GM21825 (cell line): ENCODE results near the gene COL5A2.

ENCODE experiments used
- ATAC-seq: cut with Tn5 transposase; IDR thresholded peaks from one replicate; pipeline ENCODE4 v1.9.1; 2021; ENCODE audit warnings: mild to moderate bottlenecking, moderate library complexity; ENCODE audit not compliant: unreplicated experiment

Gene COL5A2

DNA sequence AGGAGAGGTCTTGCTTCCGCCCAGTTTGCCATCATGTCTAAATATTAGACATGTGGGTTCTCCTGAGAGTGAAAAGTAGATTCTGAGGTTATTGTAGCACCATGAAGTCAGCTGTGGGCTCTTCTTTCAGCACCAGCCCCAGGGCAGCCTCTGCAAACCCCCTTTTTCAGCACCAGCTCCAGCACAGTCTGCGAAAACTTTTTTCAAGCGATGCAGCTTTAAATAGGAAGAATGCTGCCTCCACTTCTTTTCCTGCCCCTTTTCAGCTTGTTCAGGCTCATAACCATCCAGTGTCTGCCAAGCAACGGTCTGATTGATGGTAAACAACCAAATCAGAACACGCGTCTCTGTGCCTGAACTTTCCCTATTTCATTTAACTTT, at the start of gene COL5A2:
TSS of gene COL5A2 (minus strand) at position 192 of the 381 bp plus-strand sequence. CDS start at position 35, 157 bp downstream.
- ATAC-seq: no peak

DNA sequence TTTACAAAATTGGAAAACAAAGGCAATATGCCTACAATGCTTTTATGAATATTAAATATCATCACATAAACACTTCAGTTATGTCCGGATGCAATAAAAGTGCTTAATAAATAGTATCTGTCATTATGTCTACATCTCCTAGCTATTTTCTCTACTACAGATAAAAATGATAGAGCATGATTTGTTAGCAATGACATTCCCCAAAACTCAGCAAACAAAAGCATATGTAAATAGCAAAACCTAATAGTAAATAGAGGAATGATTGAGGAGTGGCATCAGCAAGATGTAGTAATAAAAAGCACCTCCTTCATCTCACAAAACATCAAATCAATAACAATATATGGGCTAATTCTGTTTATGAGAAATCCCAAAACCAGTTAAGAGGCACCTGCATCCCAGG, 46.5 kb upstream of the COL5A2 start:
- ATAC-seq: no peak

DNA sequence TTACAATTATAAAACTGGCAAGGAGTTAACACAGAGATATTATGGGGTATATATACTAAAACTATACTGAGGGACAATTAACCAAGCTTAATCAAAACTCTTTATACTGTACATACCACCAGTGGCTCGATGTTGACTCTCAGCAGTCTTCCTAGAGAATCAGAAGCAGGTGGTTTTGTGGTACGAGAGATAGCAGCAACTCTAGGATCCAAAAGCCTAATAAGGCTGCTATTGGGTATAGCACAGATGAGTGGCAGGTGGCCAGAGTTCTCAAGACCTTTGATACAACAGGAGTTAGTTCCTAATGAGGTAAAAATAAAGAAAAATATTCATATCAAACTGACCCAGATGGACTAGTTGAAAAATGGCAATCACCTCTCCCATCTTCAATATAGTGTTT, 45.5 kb upstream of the COL5A2 start:
- no peak for ATAC-seq

DNA sequence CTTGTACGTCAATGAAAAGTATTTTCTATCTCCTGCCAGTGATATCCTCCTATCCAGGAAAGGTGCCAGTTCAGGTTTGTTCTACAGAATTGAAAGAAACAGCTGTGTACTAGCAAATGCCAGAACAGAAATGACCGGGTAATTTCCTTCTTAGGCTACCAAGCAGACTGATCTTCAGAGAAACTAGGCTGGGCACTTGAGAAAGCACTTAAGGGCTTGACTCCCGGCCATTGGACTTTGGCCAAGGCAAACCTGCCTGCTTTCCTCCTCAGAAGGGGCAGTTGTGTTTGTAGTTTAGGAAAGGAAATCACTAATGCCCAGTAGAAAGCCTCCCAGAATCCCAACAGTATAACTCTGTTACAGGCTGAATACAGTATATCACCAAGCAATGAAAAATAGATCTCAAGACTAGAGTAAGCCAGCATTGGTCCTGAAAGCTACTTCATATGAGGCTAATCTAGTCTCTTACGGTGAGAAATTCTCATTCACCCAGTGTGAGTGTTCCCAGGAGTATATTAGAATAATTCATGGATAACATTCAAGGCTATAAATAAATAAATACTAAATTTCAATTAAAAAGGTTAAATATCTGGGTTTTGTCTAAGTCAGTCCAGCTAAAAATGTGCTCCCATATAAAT, 43.0 kb upstream of the COL5A2 start:
- ATAC-seq: no peak

DNA sequence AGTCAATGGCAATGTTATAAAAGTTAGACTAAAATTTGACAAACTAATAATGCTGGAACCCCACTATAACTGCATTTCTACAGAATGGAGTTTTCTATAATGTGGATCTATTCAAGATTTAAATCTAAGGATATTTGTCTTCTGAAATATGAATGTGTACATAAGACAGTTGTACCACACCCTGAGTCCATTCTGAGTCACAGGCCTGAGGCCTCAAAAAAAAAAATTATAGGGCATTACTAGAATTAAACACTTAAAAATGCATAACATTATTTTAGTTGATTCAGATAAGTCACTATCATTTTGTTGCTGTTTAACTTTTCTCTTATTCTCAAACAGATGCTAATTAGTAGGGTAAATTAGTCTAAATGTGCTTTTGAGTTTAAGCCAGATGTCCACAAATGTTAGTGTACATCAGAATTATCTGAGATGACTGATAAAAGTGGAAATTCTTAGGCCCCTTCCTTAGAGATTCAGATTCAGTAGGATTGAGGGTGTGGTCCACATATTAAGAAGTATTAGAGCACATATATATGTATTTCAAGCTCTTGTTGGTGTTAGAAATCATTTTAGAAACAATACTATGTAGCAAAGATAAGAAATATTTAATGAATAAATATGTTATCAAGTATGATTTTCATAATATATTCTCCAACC, 42.4 kb upstream of the COL5A2 start:
- no peak for ATAC-seq

DNA sequence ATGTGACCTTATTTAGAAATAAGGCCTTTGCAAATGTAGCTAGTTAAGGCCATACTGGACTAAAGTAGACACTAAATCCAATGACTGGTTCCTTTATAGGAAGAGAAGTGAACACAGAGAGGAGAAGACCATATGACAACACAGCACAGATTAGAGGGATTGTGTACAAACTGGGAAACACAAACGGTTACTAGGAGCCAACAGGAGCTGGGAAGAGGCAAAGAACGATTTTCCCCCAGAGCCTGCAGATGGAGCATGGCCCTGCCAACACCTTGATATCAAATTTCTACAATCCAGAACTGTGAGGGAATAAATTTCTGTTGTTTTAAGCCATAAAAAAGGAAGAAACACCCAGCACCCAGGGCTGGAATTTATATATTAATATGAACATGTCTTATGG, 38.7 kb upstream of the COL5A2 start:
- ATAC-seq: no peak

DNA sequence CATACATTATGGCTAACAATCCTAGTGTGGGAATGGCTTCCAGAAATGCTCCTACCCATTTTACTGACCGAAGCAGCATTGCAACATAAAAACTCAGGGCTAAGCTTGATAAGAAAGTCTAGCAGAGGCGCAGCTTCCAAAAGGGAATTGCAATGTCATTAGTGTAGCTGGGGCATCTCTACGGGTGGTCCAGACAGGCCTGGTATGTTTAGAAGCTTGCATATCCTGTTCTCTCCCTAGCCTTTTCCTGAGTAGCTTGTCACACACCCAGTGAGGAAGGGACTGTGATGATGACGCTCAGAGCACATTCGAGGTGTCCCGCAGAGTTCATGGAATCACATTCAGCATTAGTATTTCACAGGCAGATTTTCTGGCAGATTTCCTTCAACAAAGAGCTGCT, 38.0 kb upstream of the COL5A2 start:
- no peak for ATAC-seq

DNA sequence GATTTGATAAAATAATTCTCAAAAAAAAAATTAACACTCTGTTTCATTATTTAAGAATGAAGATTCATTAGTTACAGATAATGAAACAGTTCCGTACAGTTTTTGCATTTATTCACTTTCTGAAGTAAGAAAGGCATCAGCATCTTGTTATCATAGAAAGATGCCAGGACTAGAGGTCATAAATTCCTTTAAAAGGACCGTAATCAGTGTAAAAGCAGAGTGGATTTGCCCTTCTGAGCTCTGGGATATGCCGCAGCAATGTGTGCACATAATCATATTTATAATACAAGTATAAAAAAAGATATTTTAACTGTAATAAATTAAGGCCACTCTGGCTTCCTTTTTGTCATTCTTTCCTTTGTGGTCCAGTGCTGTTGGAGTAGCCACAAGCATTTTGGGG, 37.5 kb upstream of the COL5A2 start:
- no peak for ATAC-seq

DNA sequence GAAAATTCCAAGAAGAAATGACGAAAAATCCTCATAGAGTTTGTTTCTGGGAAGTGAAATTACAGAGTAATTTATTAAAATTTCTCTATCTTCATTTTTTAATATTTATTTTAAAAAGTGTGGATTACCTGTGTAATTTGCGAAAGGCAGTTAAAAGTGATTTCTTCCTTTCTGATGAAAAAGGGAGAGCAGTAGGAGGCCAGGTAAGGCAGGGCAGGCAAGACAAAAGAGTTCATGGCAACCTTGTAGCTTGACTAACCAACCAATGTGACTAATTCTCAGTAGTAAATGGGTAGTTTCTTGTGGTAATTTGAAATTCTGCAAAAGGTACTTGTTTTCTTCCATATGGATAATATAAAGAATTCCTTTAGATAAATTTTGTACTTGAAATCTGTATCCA, 34.9 kb upstream of the COL5A2 start:
- ATAC-seq: no peak

DNA sequence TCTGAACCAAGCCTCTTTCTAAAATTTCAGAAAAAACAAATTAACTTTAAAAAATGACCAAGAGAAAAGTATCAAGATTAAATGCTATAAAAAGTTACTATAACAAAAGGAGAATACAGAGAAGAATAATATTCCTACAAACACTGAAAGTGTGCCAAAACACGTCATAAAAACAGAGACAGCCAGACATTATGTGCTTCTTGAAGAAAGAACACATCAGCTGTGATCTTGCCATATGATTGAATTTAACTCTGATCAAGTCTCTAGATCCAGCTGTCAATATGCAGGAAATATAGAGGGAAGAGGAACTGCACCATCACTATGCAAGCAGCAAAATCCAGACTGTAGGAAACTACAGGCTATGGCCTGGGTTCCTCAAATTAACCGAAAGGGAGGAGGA, 33.7 kb upstream of the COL5A2 start:
- no peak for ATAC-seq

DNA sequence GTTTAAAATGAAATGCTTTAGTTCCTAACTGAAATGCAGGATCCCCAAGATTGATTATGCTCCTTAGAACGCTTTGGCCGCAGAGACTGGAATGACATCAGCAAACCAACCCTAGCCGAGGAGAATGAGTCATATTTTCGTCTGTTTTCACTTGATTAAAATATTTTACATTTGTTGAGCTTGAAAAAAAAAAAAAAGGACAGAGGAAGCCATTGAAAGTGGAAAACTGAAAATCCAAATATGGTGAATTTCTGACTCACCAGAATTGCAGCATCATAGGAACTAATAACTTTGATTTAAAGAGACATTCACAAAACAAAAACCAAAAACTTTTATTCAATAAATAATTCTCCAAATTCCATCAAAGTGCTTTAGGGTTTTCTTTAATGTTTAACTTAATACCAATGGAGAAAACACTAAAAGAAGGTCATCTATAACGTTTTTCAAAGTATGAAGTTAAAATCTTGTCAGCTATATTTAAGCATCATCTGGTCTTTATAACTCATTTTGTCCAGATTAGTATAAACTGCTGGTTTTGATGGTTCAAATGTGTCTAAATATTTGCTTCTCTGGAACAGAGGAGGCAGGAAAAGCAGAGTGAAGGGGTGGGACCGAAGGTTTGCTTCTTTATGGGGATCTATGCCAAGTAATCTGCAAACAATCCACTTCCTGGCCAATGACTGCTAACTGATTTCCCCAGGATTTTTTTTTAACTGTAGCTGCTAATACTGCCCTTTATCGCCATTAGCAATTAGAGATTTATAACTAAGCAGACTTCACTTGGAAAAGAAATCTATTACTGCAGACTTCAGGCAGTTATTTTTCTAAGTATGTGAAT, 30.9 kb upstream of the COL5A2 start:
- no peak for ATAC-seq

DNA sequence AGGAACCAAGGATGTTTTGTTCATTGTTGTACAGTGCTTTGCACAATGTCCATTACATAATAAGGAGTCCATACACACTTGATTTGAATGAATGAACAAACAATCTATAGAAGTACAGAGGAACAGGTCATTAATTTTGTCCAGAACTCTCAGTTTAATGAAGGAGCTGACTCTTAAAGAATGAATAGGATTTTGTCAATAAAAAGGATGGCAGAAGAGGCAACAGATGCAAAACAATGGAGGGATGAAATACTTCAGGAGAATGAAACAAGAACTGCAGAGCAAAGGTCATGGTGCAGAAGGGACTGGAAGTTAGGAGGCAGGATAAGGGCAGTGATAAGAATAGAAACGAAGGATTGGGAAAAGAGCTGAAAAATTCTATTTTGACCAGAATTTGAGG, 28.7 kb upstream of the COL5A2 start:
- ATAC-seq: no peak

DNA sequence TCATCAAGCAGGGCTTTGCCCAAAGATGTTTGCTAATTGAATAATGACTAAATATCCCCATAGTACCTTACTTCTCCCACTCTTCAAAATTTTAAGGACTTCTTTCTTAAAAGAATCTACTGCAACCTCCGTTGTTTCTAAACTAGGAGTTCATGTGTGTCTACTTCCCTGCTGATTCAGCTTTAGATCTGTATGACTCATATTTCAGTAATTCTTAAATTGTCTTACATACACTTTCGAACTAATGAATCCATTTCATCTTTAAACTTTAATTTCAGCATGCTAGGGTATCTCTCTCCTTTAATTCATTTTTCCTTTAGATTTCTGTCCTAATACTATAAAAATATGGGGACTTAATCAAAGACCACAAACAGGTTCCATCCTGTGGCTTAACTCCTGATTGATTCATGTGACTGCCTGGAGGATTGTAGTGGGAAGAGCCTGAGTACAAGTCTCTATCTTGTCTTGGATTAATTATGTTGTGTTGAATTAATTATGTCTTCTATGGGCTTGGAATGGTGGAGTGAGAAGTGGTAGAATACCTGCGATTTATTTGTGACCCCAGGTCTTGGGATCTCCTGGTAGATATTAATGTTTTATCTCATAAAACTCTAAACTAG, 24.9 kb upstream of the COL5A2 start:
- no peak for ATAC-seq

DNA sequence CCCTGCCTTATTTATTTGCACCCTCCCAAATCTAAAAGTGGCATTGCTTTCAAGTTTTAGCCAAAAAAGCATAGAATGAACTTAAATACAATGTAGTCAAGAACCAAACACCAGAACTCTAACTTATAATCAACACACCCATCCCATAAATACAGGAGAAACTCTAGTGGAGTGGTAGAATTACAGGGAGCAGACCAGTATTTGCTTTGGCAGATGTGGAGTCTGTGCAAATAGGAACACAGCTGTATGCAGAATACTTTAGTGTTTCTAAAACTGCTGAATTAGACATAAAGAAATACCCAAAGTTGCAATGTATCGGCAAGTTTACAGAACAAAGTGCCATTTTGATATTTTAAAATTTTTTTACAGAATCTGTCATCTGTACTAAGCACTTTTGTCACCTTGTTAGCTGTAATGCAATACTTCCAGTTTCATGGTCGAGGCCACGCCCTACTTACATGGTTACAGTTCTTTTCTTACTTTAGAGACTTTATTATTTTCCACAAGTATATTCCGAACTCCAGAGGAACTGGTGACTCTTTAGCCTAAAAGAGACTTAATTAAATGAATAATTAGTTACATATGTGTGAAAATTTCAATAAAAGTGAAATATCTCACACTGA, 23.7 kb upstream of the COL5A2 start:
- no peak for ATAC-seq

DNA sequence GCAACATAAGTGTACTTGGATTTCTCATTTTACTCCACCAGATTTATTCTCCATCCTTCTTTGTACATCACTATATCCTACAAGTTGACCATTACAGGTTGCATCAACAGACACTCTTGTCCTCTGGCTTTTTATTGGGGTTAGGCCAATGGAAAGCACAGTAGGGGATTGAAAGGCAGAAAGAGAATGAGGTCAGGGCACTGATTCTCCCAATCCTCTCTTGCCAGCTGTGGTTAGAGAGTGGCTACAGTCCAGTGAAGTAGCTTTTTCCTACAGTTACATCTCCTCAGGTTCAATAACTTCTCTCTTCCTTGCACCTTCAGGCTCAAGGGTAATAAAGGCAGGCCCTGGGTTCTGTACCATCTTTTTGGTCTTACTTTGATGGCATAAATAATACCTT, 20.2 kb upstream of the COL5A2 start:
- ATAC-seq: no peak

DNA sequence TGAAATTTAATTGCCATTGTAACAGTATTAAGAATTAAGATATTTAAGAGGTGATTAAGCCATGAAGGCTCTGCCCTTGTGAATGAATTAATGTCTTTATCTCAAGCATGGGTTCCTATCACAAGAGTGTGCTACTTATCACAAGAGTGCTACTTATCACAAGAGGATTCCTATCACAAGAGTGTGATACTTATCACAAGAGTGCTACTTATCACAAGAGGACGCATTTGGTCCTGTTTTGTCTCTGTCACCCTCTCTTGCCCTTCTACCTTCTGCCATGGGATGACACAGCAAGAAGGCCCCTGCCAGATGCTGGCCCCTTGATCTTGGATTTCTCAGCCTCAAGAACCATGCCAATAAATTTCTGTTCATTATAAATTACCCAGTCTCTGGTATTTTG, 13.2 kb upstream of the COL5A2 start:
- no peak for ATAC-seq

DNA sequence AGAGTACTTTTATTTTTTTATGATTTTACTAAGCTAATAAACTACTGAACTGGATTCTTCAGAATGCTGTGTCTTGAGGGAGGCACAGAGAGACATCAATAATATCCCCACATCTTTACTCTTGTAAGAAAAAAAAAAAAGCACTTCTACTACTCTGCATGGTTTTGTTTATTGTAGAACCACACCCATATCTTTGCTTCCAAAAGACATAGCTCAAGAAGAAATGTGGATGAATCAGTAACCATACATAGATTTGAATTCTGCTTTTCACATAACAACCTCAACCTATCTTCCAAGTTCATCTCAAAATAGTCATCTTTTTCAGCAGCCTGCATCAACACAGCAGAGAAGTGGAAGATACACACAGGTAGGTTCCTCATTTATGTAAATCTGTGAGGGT, 12.2 kb upstream of the COL5A2 start:
- ATAC-seq: no peak

DNA sequence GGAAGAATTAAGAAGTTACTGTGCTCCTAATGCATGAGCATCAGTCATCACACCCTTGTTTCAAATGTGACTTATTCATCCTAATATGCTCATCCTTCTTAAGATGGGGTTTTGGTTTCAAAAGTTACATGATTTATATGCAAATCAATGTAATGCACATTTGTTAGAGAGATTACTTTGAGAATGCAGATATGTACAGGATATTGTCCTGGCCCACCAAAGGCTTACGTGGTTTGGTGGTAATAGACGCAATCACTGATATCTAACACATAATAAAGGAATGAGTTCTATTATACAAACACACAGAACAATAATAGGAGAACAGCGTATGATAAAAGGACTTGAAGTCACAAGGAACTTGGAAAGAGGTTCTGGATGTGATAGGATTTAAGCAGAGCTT, 11.1 kb upstream of the COL5A2 start:
- no peak for ATAC-seq

DNA sequence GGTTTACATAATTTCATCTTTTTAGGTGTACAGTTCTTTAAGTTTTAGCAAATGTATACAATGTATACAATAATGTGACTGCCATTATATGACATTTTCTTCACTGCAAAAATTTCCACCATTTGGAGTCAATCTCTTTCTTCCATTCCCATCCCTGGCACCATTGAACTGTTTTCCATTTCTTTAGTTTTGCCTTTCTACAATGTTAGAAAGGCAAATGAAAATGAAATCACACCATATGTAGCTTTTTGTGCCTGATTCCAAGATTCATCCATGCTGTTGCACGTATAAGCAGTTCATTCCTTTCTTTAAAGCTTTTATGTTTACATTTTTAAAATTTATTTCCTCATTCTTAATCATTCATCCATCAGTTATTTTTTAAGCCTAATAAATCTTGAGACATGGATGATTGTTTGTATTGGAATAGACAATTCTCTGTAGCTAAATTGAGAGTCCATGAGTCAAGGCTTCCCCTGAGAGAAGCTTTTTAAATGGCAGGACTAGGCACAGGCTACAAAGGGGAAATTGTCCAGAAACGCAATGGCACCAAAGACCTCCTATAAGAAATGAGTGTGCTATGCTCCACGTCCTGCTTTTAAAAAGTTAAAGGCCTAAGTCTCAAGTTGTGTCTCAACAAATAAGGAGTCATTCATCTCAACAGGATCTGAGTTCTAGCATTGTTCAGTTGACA, 8.7 kb upstream of the COL5A2 start:
- ATAC-seq: no peak

DNA sequence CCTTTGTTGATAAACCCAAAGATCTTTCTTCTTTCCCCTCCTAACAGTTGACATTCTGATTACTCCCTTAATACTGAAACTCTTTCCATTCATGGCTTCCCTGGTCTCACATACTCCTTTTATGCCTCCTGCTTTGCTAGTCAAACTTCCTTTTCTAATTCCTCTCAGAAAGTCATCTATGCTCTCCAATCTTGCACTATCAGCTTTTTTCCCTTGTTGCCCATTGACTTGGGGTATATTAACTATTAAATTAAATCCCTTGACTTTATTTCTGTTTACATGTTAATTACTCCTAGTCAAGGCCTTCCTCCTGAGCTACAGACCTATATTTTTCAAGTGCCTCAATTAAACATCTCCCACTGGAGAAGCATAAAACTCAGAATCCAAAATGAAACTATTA, 3.6 kb upstream of the COL5A2 start:
- no peak for ATAC-seq

DNA sequence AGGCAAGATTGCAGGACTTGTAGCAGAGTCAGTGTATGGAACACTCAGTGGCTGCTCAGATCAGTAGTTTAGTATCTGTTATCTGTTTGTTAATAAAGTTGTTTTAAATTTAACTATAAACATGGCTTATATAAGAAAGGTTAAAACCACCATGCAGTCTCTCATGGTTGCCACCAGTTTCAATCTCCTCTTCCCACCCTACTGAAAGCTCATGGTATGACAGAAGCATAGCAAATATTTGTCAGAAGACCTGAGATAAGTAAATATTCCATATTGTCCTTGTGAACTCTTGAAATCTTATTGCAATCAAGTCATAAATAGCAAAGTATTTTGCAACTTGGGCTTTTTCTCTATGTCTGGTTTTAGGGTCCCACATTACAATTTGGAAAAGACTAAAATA, 2.1 kb upstream of the COL5A2 start:
- ATAC-seq: no peak
